DMS153 treated with DMSO at 0.1 percent for 48 hours (cell line): ENCODE data around the gene RTP5.

ENCODE experiments used
- DNase-seq: peaks from one replicate; lab custom pipeline; 2025; ENCODE audit not compliant: unreplicated experiment; lab: John Stamatoyannopoulos, UW

RTP5 gene

GRCh38 chr2:241885946-241886643 lies 16.6 kb downstream of the RTP5 start:
- DNase-seq: no peak

GRCh38 chr2:241886840-241887447 lies 17.4 kb downstream of the RTP5 start:
- no peak for DNase-seq

GRCh38 chr2:241887806-241888522 lies 18.4 kb downstream of the RTP5 start:
- DNase-seq: no peak

- no peak for DNase-seq
These were observed 19.1 kb downstream of the RTP5 start for GRCh38 chr2:241888641-241889040.

GRCh38 chr2:241890524-241891235 lies 21.2 kb downstream of the RTP5 start:
- DNase-seq: peak; percentile 43

GRCh38 chr2:241891315-241891987 lies 21.9 kb downstream of the RTP5 start:
- peak; percentile 54 for DNase-seq

GRCh38 chr2:241891988-241892298 lies 22.4 kb downstream of the RTP5 start:
- DNase-seq: no peak

GRCh38 chr2:241892299-241893137 lies 23.0 kb downstream of the RTP5 start:
- no peak for DNase-seq

- no peak for DNase-seq
These were observed 23.7 kb downstream of the RTP5 start for GRCh38 chr2:241893265-241893664.

- no peak for DNase-seq
These were observed 24.6 kb downstream of the RTP5 start for GRCh38 chr2:241894056-241894641.

- no peak for DNase-seq
These were observed 25.3 kb downstream of the RTP5 start for GRCh38 chr2:241894681-241895426.

- DNase-seq: no peak
These were observed 25.8 kb downstream of the RTP5 start for GRCh38 chr2:241895427-241895711.

GRCh38 chr2:241895712-241896641 lies 26.4 kb downstream of the RTP5 start:
- DNase-seq: no peak

GRCh38 chr2:241896746-241897201 lies 27.2 kb downstream of the RTP5 start:
- no peak for DNase-seq

- no peak for DNase-seq
These were observed 27.8 kb downstream of the RTP5 start for GRCh38 chr2:241897231-241897916.

- DNase-seq: no peak
These were observed 29.1 kb downstream of the RTP5 start for GRCh38 chr2:241898463-241899270.
